ENCODE results near the gene PDGFRA. TPM values are rescaled to one million over a fixed set of nuclear protein-coding genes. Genes with fewer than 3 reads are reported as not detected.
A peak's percentile ranks its signal among the peaks of the same experiment; 100 is the strongest.

PDGFRA gene
- total and polyA plus RNA-seq, 10 of the 15 experiments (the other 5 are each of a cell fraction or from before 2014, with no cell fraction given) = 0.01 to 0.28 (median 0.06) TPM; not detected in 5

DNA sequence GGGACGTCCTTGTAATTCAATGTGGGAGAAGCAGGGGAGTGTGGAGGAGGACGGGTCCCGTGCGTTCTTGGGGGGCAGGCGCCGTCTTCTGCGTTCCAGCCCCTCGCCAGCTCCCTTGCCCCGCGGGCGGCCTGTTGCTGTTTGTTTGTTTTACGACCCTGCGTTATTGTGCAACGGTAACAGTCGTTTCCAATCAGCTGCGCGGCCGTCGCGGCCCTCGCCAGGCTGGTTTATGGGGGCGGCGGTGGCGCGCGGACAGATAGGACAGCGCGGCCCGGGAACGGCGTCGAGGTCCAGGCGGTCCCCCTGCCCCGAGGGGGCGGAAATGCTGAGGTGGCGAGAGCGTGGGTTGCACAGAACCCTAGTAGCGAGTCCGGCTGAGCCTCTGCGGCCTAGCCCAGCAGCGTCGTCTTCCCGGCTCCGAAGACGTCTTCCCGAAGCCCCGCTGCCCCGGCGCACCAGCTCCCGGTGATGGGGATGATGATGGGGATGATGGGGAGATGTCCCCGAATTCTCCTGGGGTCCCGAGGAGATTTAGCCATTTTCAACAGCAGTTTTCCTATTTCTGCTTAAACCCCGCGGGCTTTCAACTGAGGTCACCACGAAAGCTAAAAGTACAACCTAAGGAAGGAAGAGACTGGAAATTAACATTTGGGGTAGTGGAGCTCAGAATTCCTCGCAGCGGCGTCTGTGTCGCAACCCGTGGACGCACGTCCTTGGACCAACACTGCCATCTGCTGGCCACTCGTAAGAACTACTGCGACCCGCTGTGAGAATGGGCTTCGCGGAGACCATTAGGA lies 4.8 kb downstream of the PDGFRA start (continued):
- TF ChIP-seq ETV6 (conservative IDR thresholded peaks at IDR 0.05 in 1 of 2, IDR thresholded peaks at IDR 0.05 in 1 of 2; ENCODE audit: borderline replicate concordance in 1 of 2, low read depth in 1 of 2) (no peak), CHD2 (IDR thresholded peaks at IDR 0.05; ENCODE audit: borderline replicate concordance, low read depth, low read length) (no peak), HSF1 (IDR thresholded peaks at IDR 0.05; ENCODE audit: low read depth, low read length) (no peak), SMC3 (IDR thresholded peaks at IDR 0.05; ENCODE audit: borderline replicate concordance, low read length) (peak; percentile 73), FOXK2 (IDR thresholded peaks at IDR 0.05) (no peak), TAF1 (IDR thresholded peaks at IDR 0.05; ENCODE audit: borderline replicate concordance, low read depth, low read length) (no peak), POLR2AphosphoS2 (IDR thresholded peaks at IDR 0.05; ENCODE audit: low read depth, low read length) (no peak), RAD21 (IDR thresholded peaks at IDR 0.05; ENCODE audit: insufficient read depth, low read depth, low read length) (peak; percentile 84), CEBPB (IDR thresholded peaks at IDR 0.05; ENCODE audit: borderline replicate concordance in 1 of 2, low read depth in 2 of 2, low read length in 2 of 2) (peak in 1 of 2 experiments; percentile 85; a peak in 2 of 4 replicates), SKIL (IDR thresholded peaks at IDR 0.05; ENCODE audit: low read depth, poor library complexity, severe bottlenecking) (no peak), CHD4 (IDR thresholded peaks at IDR 0.05) (no peak), ZNF274 (IDR thresholded peaks at IDR 0.05; ENCODE audit: insufficient read depth, insufficient read length) (no peak), MYB (IDR thresholded peaks at IDR 0.05; ENCODE audit: borderline replicate concordance, low read depth, low read length) (no peak), PML (IDR thresholded peaks at IDR 0.05; ENCODE audit: low read length) (no peak)
- TF ChIP-seq, protein P1, sequence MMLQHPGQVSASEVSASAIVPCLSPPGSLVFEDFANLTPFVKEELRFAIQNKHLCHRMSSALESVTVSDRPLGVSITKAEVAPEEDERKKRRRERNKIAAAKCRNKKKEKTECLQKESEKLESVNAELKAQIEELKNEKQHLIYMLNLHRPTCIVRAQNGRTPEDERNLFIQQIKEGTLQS (IDR thresholded peaks at IDR 0.05; ENCODE audit: borderline replicate concordance, extremely low read depth, low read depth, low read length) = no peak
